ENCODE results near the gene HERC3.

Gene HERC3

DNA sequence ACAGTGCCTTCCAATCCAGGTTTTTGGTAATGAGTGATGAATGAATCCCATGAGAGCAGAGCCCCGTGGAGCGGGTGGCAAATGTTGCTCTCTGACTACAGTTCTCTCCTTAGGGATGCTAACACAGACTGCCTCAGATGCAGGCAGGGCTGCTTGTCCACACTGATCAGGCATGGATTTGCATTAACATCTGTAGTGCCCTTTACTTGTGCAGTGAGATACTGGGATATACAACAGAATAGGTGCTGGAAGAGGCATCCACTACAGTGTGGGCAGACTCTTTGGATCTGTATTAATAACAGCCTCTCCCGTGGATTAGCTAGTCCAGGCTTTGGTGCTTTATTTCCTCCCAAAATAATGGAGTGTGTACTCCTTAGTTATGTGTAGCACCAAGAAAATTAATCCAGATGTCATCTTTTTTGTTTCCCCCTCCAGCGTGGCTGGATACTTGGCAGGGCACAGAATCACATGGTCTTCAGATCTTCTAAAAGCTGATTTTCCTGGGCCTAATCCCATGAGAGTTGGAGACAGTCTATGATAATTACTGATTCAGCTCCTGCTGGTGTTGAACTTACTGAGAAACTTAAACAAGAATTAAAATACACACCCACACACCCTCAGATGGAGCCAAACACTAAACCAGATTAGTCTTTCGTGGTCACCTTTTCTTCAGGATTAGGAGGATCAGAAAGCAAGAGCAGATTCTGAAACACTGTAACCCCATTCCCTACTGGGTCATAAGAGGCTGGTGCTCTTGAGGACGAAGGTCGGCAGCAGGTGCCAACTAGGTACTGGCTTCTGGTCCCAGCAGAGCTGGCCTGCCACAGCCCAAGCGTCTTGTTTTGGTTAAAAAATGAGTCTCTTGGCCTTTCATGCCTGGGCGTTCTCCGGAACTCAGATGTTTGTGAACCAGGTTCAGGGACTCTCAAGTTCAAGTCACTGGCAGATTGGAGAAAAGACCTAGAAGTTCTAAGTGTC is 128.5 kb downstream of the HERC3 start:
- DNase-seq (ENCODE audit: low spot score), result no peak

DNA sequence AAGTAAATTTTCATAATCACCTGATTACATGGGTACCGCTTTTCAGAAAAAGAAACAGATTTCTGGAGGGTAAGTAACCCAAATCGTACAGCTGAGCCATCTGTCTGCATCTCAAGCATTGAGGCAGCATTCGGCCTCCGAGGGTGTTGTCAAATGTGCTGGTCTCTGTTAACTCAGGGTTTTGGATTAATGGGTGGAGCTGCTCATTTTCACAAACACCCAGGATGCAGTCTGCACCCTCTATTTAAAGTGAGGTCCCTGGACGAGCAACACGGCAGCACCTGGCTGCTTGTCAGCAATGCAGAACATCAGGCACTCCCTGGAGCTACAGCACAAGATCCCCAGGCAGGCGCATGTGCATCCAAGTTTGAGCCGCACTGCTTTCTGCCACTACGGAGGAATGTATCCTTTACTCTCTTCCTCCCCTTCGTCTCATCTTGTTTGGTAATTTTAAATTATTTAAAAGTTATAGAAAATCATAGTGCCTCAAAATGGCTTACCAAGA is 130.0 kb downstream of the HERC3 start:
- DNase-seq (ENCODE audit: low spot score), result no peak

DNA sequence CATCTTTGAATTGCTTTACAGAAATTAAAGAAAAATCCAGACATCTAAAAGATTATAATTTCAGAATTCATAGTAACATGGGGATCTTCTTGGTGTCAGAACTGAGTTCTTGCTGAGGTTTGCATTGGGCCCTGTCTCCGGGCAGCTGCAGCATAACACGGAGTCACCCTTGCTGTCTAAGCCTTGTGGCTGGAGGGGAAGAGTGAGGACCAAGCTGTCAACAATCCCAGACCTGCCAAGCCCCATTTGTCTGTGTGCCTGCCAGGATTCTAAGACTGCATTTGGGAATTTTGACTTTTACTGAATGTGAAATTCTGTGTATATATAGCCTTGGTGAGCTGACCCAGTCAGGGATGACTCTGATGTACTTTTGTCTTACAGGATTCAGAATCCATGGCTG is 130.5 kb downstream of the HERC3 start:
- DNase-seq (ENCODE audit: low spot score), result no peak

DNA sequence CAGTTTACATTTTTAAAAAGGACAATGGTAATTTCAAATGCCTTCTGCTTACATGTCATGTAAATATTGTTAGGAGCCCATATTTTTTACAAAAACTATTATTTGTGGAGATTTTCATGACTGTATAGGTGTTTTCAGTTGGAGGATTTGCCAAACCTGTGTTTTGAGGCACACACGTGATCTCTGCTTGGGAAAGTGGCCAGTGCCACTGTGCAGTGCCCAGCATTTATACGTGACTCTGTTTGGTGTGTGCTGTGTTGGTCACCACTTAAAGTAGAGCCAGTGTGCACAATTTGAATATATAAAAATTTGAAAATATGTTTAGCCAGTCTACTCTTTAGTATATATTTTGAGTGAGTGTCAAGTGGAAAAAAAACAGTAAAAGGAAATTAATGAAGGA is 132.1 kb downstream of the HERC3 start:
- DNase-seq (ENCODE audit: low spot score), result no peak

DNA sequence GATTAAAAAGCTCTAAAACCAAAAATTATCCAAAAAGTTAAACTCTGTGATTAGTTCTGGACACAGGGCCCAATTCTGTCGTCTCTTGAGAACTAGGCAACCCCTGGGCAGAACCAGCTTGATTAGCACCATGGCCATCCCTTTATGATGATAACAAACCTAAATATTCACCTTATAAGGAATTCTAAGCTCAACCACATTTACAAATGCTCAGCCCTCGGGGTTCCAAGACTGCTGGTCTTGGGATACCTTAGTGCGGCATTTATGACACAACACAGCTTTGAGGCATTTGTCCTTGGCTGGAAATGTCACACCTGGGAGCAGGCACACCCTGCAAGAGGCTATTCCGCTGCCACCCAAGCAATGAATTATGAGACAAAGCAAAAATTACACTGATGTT is 132.9 kb downstream of the HERC3 start:
- no peak for DNase-seq (ENCODE audit: low spot score)

DNA sequence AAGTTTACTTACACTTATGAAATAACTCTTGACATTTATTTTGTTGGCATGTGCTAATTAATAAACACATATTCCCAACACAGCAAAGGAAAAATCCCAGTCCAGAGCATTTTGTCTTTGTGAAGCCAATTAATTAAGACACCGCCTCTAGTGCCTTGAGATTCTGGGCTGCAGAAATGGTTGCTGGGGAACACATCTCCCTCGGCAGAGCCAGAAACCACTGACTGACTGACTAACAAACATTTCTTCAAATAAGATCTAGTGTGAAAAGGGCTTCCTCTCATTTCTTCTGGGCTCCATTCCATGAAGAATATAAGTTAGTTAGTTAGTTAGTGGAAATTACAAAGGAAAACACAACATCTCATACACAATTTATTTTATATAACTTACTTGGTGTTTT is 133.7 kb downstream of the HERC3 start:
- DNase-seq (ENCODE audit: low spot score), result no peak

DNA sequence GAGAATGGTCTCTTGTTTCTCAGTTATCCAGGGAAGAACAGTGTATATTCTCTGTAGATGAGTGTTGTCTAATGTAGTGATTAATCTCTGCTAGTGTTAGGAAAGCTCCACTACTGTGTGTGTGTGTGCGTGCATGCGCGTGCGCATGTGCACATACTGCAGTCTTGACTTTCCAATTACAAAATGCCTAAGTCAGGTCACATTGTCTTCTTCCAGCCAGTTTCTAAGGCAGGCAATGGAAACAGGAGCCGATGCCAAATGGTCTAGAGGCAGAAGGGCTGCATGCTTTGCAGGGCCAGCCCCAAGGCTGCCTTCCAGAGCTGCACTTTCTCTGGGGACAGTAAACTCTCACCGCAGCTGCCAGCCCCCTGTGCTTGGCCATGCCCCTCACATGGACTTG is 135.9 kb downstream of the HERC3 start:
- no peak for DNase-seq (ENCODE audit: low spot score)

DNA sequence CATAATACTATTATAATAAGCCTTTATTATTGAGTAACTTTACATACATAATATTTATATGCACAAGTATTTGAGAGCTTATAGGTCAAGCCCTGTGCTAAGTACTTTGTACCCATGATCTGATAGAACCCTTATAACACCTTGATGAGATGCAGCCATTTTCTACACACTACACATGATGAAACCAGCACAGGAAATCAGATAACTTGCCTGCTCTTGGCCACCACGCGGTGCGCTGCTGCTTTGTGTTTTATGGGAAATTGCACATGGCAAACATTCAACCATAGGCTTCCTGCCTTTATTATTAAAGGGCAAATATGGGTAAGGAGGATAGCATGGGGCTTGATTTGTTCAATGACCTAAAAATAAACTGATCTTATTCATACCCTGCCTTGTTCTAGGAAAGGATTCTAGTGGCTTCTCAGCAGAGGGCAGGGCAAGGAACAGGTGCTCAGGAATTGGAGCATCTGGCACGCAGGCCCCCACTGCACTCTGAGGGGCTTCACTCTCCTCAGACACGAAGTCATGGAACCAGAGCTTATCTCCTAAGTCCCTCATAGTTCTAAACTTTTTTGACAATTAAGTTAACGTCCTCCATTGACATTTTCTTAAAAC is 137.0 kb downstream of the HERC3 start:
- DNase-seq (ENCODE audit: low spot score), result no peak

DNA sequence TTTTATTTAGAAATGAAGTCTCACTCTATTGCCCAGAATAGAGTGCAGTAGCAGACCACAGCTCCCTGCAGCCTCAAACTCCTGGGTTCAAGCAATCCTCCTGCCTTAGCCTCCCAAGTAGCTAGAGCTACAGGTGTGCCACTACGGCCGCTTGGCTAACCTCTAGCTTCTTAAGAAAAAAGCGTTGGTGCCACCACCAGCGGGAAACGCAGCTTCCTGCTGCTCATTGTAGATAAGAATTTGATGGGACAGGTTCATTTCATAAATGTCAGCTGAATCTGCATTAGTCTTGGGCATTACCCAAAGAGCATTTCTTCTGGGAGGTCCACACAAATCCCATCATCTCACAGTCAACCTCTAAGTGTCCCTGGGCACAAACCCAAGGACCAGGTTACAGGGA is 138.5 kb downstream of the HERC3 start:
- DNase-seq (ENCODE audit: low spot score), result no peak

DNA sequence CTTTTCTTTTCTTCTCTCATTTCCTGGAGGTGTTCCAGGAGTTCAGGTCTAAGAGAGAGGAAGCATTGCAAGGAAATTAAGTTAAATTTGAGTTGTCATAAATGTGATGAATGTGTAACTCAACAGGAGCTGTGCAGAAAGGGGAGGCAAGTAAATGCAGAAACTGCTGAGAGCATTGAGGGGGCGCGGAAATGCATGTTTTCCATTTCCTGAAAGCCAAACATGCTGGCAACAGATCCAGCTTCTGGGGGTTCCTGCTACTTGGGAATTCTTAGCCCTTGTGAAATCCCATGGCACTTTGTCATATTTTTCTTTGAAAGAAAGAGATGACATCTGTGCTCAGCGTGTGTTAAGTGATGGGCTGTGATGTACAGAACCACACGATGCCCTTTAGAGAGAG is 139.1 kb downstream of the HERC3 start:
- no peak for DNase-seq (ENCODE audit: low spot score)

DNA sequence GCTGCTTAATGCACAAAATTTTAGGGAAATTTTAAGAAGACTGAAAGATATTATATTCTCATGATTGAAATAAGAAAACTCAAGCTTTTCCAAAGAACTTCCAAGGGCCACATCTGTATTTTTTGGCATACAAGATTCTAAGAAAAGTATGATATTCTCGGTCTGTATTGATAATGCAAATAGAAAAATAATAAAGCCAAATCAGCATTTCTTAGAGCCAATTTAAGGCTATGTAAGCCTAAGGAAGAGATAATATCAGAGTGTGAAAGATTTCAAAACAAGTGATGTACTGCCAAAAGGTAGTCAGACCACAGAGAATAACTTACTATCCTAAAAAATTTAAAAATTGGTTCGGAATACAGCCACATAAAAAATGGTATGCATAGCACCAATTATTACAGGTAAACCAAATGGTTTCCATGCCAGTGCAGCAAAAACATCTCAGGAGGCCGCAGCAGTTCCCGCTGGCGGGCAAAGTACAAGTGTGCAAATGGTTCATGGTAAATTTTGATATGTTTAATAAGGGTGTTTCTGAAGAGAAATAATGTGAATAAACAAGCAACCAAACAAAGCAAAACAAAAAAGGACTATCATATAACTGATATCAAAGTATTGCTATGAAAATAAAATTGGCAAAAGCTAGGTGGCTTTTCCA is 140.6 kb downstream of the HERC3 start:
- DNase-seq (ENCODE audit: low spot score), result no peak

DNA sequence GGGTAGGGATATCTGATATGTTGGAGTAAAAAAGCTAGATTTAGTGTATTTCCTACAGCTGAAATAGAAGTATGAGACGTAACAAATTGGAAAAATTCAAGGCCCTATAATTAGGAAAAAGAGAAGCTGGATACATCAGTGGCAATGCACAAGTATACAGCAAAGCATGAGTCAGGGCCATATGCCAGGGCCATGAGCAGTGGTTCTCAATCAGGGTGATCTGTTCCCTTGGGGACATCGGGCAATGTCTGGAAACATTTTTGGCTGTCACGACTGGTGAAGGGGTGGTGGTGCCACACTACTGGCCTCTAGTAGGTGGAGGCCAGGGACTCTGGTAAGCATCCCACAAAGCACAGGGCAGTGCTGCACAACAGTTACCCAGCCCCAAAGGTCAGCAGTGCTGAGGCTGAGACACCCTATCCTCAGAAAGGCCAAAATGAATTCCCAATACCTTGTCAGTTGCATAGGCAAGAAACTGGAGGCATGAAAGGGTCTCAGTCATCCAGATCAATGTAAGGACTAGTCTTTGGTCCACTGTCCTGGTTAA is 142.2 kb downstream of the HERC3 start:
- no peak for DNase-seq (ENCODE audit: low spot score)

DNA sequence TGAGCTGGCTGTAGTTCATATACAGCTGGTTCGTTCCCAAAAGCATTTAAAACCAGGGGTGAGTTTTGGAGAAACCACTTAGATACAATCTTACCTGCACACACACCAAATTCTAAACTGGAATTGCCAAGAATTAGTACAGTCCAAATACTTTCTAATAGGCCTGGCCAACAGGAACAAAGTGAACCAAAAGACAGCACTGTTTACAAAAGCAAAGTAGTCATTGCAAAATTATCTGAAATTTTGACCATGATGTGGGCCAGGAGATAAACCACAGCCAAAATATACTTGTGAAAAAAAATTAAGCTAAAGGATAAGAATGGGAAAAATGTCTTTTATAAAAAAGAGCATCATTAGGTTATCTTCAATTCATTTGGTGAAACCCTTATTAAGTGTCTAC is 143.3 kb downstream of the HERC3 start:
- DNase-seq (ENCODE audit: low spot score), result no peak

DNA sequence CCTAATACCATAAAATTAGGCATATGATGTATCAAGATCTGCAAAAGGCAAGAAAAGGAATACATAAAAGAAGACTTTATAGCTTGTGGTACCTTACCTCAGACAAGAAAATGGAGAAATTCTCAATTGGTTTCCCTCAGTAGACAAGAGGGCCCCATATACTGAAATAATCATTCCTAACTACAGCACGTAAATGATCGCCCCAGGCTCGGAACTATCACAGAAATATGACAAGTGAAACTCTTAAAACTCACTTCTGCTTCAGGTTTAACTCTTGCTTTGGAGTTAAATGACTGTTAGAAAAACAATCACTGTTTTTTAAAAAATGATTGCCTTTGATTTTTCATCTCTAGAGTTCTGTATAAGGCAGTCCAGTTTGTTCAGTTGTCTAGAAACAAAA is 144.0 kb downstream of the HERC3 start:
- DNase-seq (ENCODE audit: low spot score), result no peak

DNA sequence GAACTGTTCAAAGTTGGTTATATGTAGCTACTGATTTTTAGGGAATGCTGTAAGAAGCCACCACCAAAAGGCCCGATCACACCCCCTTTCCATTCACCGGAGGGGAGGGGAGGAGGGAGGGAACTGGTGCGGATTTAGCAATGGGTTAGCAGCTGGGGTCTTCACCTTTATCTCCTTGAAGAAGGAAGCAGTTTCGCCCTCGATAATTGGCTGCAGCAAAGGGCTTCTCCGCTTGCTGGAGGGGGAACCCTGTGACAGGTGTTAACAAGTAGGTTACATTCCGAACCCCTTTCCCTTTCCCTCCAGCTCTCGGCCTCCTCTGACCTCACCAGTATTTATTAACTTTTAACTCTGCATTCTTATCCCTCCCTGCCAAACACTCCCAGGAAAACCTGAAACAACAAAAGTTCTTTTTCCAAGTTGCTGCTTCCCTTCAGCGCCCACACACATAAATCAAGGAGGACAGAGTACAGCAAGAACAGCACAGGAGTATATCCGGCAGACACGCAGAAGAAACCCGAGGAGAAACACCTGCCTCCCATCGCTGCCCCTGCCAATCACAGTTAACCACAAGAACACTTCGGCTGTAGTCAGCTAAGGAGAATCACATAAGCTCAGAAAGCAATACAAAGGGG is 145.1 kb downstream of the HERC3 start:
- DNase-seq (ENCODE audit: low spot score), result no peak

DNA sequence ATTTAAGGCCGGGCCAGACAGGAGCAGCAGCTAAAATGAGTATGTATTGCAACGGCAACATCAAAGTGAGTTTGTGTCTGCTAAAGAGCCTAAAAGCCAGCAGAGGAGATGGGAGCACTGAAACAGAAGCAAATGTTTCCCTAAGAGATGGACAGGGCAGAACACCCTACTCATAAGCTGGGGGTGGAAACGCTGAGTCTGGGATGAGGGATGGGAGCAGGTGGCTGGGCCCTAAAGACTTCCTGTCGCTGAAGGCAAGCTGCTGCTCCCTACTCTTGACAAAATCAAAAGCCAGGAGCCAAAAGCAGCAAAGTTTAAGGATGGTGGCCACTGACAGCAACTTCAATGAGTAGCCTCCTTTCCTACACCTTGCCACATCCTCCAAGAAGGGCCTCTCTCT is 145.9 kb downstream of the HERC3 start:
- DNase-seq (ENCODE audit: low spot score), result no peak

DNA sequence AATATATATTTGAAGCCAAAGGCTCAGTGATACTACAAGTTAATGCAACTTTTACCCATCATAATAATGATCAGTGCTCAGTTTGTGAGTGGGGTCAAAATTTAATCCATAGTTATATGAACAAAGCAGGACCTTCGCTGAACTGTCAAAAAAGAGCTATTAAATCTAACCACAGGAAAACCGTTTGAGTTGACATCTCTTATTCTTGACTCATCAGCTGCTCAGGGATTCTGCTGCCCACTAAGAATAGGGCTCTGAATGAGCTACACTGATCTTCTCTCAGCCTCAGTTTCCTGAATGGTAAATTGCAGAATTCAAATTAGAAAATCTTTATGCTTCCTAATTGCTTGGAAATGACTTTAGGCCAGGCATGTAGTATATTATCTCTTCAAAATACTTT is 150.3 kb downstream of the HERC3 start:
- DNase-seq (ENCODE audit: low spot score), result no peak

DNA sequence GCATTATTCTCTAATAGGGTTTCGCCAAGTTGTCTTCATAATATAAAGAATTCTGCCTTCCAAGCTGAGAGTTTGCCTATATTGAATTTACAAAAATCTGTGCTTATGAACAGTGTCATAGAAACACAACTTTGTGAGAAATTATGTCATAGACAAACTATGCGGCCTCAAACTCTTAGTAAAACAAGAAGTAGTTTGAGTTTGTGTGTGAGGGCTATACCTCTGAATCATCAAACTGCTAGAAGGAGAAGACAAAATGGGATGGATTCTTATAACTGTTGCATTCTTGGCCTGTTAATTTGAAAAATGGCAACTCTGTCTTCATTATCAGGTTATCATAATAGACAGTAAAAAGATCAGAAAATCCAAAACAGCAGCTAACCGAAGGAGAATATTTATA is 151.4 kb downstream of the HERC3 start:
- DNase-seq (ENCODE audit: low spot score), result no peak

DNA sequence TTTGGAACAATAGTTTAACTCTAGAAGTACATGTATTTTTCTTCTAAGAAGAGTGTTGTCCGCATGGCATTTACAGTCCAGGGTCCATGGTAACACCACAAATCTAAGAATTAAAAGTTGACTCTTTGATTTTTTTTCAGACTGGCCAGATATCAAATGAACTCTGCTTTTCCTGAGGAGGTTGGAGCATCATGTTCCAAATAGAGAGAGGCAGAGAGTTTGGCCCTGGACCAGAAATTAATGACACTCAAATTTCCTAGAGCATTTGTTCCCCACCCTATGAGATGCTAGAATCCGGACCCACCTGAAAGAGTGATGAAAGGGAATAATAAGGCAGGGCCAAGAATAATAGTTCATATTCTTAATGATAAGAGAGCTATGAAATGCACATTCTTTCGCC is 152.3 kb downstream of the HERC3 start:
- DNase-seq (ENCODE audit: low spot score), result no peak

DNA sequence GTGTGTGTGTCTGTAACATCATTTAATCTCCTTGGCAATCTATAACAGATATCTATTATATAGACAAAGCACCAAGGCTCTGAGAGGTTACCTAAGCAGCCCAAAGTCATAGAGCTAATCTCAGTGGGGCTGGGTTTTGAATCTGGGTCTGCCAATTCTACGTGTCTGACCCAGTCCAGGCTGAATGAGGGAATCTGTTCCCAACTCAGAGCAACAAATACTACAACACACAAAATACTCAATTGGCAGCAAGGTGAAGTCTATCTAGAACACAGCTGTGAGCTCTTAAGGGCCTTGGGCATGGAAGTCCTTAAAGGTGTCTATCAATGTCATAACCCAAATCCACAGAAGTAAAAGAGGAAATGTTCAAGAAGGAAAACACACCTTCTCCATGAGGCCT is 152.9 kb downstream of the HERC3 start:
- no peak for DNase-seq (ENCODE audit: low spot score)

DNA sequence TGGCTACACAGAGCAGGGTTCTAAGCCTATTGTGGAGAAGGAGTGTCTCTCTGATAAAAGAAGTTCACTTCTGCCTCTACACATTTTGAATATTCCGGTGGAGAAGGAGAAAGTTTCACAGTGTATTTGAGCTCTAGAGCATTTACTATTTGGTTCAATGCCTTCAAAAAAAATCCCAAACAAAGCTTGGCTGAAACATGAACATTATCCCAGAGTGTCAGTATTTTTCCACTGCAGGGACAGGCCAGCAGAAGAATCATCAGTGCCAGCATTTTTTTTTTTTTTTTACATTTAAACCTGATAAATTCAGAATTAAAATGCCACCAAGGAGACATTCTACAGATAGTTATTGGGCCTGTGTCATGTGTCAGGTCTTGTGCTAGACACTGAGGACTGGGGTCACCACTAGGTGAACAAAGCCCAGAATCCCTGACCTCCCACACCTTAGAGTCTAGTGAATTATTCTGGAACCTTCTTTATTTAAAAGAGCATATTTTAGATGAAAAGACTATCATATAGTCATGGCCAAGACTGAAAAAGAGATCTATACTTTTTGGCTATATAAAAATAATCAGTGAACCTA is 153.4 kb downstream of the HERC3 start:
- no peak for DNase-seq (ENCODE audit: low spot score)

DNA sequence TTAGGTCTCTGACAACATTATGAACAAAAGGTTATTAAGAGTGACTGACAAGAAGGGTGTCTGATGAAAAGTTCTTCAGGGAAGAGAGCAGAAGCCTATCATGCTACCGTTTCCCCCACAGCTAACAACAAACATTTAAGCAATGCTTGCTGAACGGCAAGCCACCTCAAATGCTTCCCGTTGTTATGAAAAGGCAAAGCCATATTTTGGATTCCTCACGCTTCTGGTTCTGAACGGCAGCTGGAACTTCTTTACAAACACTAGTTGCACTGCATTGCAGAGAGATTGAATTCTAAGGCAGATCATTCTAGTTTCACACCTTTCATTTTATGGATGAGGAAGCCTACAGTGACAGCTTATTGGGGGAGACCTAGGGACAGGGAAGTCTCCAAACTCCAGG is 153.9 kb downstream of the HERC3 start:
- DNase-seq (ENCODE audit: low spot score), result no peak

Data from LoVo (cell line).